ENCODE data around the gene PUSL1.

Gene PUSL1

GRCh38 chr1:1321477-1321876 is 13.1 kb downstream of the PUSL1 start:
- no peak for DNase-seq (ENCODE audit: extremely low read depth in 1 of 2, low read depth in 1 of 2)

- no peak for DNase-seq (ENCODE audit: extremely low read depth in 1 of 2, low read depth in 1 of 2)
Measured at GRCh38 chr1:1322418-1322817, 14.0 kb downstream of the PUSL1 start.

GRCh38 chr1:1322952-1323351 is 14.6 kb downstream of the PUSL1 start:
- no peak for DNase-seq (ENCODE audit: extremely low read depth in 1 of 2, low read depth in 1 of 2)

- DNase-seq (ENCODE audit: extremely low read depth in 1 of 2, low read depth in 1 of 2), result no peak
Measured at GRCh38 chr1:1324084-1324523, 15.7 kb downstream of the PUSL1 start.

- DNase-seq (ENCODE audit: extremely low read depth in 1 of 2, low read depth in 1 of 2), result peak; percentile 90 to 92
Measured at GRCh38 chr1:1324524-1325287, 16.3 kb downstream of the PUSL1 start, which contains the start of the genes CPTP and INTS11. TSS of gene CPTP (plus strand) at chr1:1324802. CDS start at chr1:1326911, 2,109 bp downstream. TSS of gene INTS11 (minus strand) at chr1:1324660. CDS start at chr1:1324608, 52 bp downstream.

- no peak for DNase-seq (ENCODE audit: extremely low read depth in 1 of 2, low read depth in 1 of 2)
Measured at GRCh38 chr1:1325288-1326074, 17.1 kb downstream of the PUSL1 start.

- no peak for DNase-seq (ENCODE audit: extremely low read depth in 1 of 2, low read depth in 1 of 2)
Measured at GRCh38 chr1:1326075-1326605, 17.7 kb downstream of the PUSL1 start.

- no peak for DNase-seq (ENCODE audit: extremely low read depth in 1 of 2, low read depth in 1 of 2)
Measured at GRCh38 chr1:1327291-1327690, 18.9 kb downstream of the PUSL1 start.

GRCh38 chr1:1328254-1328653 is 19.9 kb downstream of the PUSL1 start:
- no peak for DNase-seq (ENCODE audit: extremely low read depth in 1 of 2, low read depth in 1 of 2)

- no peak for DNase-seq (ENCODE audit: extremely low read depth in 1 of 2, low read depth in 1 of 2)
Measured at GRCh38 chr1:1329304-1330210, 21.2 kb downstream of the PUSL1 start.

GRCh38 chr1:1330366-1331067 is 22.1 kb downstream of the PUSL1 start:
- DNase-seq (ENCODE audit: extremely low read depth in 1 of 2, low read depth in 1 of 2), result no peak

- DNase-seq (ENCODE audit: extremely low read depth in 1 of 2, low read depth in 1 of 2), result no peak
Measured at GRCh38 chr1:1331068-1331965, 22.9 kb downstream of the PUSL1 start, which contains the start of gene TAS1R3. TSS of gene TAS1R3 (plus strand) at chr1:1331280. CDS start at chr1:1331346, 66 bp downstream.

- DNase-seq (ENCODE audit: extremely low read depth in 1 of 2, low read depth in 1 of 2), result no peak
Measured at GRCh38 chr1:1332031-1332755, 23.8 kb downstream of the PUSL1 start.

- DNase-seq (ENCODE audit: extremely low read depth in 1 of 2, low read depth in 1 of 2), result no peak
Measured at GRCh38 chr1:1332774-1333480, 24.5 kb downstream of the PUSL1 start.

GRCh38 chr1:1333551-1334241 is 25.3 kb downstream of the PUSL1 start:
- DNase-seq (ENCODE audit: extremely low read depth in 1 of 2, low read depth in 1 of 2), result no peak

- no peak for DNase-seq (ENCODE audit: extremely low read depth in 1 of 2, low read depth in 1 of 2)
Measured at GRCh38 chr1:1334835-1335234, 26.4 kb downstream of the PUSL1 start.

- no peak for DNase-seq (ENCODE audit: extremely low read depth in 1 of 2, low read depth in 1 of 2)
Measured at GRCh38 chr1:1335283-1335682, 26.9 kb downstream of the PUSL1 start.
